ENCODE data around the gene RELL1.

The RELL1 gene

GRCh38 chr4:37667197-37668100, 18.7 kb downstream of the RELL1 start:
- no peak for FAIRE-seq
- no peak for DNase-seq (ENCODE audit: extremely low spot score, insufficient read length, low read depth)

DNA sequence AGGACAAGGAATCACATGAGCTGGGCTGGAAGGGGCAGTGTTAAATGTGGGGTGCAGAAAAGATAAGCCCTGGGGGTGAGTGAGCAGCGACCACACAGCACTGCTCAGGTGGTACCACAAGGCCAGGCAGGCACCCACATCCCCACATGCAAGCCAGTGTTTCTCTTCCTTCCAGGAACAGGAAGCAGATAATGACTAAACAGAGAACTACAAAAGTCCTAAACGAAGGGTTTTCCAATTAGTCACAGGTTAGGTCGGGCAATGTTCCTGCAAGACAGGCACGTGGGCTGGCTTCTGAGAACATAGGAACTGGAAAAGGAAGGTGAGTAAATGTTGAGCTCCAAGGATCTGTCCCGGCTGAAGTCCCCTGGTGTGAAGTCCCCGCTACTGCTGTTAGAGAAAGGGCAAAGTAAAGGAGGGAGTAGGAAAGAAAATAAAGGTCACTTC, 19.5 kb downstream of the RELL1 start:
- FAIRE-seq (no peak), DNase-seq (ENCODE audit: extremely low spot score, insufficient read length, low read depth) (no peak)

- FAIRE-seq = no peak
- no peak for DNase-seq (ENCODE audit: extremely low spot score, insufficient read length, low read depth)
These were observed 20.5 kb downstream of the RELL1 start for GRCh38 chr4:37665333-37666320.

DNA sequence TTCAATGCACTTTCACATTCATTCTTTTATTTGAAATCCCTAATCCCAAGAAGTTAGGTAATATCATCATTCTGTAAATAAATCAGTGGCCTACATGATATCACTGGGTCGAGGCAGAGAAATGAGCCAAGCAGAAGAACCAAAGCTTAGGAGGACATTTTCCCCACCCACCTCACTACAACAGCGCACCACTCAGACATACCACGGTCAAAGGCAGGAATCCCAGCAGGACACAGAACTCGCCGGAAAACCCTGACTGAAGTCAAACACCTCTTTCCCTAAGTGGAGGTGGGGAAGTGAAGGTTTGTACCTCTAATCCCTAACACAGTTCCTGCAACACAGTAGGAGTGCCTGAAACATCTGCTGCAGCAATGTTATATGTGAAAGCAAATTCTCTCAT, 21.5 kb downstream of the RELL1 start:
- no peak for DNase-seq (ENCODE audit: extremely low spot score, insufficient read length, low read depth)
- FAIRE-seq = no peak

- no peak for FAIRE-seq
- no peak for DNase-seq (ENCODE audit: extremely low spot score, insufficient read length, low read depth)
These were observed 22.6 kb downstream of the RELL1 start for GRCh38 chr4:37663552-37663951.

DNA sequence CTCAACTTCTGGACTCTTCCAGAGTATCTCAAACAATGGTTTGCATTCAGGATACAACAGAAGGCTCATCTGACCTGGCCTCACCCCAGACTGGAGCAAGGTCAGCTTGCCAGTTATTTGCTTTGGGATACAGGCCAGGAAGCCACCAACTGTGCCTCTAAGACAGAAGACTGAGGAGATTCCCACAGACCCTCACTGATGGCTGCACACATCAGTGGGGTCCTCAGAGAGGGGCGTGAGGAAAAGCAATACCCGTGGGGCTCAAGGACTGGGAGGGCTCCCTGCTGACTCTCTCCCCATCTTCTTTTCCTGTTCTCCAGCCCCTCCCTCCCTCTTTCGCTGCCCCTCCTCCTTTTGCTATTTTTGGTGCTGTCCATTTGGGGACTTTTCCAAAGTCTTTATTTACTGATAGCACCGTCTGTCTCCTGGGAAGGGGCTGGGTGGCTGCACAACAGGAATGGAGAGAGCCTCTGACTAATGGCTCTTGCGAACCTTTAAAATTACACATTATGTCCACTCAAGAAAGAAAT, 23.2 kb downstream of the RELL1 start:
- FAIRE-seq = no peak
- DNase-seq (ENCODE audit: extremely low spot score, insufficient read length, low read depth) = no peak

- DNase-seq (ENCODE audit: extremely low spot score, insufficient read length, low read depth) (no peak), FAIRE-seq (no peak)
These were observed 23.9 kb downstream of the RELL1 start for GRCh38 chr4:37662251-37662650.

GRCh38 chr4:37661772-37662171, 24.4 kb downstream of the RELL1 start:
- no peak for FAIRE-seq
- DNase-seq (ENCODE audit: extremely low spot score, insufficient read length, low read depth) = no peak

- FAIRE-seq (no peak), DNase-seq (ENCODE audit: extremely low spot score, insufficient read length, low read depth) (no peak)
These were observed 26.5 kb downstream of the RELL1 start for GRCh38 chr4:37659696-37660095.

- FAIRE-seq (no peak), DNase-seq (ENCODE audit: extremely low spot score, insufficient read length, low read depth) (no peak)
These were observed 29.5 kb downstream of the RELL1 start for GRCh38 chr4:37656649-37657048.

DNA sequence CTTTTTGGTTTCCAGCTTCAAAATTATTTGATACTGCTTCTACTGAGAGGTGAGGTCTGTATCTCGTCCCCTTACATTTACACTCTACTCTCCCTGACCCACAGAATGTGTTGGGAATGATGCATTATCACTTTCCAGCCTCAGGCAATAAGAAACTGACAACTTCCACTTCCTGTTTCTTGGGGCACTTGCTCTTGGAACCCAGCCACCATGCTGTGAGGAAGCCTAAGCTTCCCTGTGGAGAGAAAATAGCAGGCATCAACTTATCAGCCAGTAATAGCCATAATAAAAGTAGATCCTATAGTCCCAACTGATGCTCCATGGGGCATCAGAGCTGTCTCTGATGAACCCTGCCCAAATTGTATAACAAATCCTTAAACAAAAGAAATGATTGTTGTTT, 32.6 kb downstream of the RELL1 start:
- FAIRE-seq = no peak
- no peak for DNase-seq (ENCODE audit: extremely low spot score, insufficient read length, low read depth)

DNA sequence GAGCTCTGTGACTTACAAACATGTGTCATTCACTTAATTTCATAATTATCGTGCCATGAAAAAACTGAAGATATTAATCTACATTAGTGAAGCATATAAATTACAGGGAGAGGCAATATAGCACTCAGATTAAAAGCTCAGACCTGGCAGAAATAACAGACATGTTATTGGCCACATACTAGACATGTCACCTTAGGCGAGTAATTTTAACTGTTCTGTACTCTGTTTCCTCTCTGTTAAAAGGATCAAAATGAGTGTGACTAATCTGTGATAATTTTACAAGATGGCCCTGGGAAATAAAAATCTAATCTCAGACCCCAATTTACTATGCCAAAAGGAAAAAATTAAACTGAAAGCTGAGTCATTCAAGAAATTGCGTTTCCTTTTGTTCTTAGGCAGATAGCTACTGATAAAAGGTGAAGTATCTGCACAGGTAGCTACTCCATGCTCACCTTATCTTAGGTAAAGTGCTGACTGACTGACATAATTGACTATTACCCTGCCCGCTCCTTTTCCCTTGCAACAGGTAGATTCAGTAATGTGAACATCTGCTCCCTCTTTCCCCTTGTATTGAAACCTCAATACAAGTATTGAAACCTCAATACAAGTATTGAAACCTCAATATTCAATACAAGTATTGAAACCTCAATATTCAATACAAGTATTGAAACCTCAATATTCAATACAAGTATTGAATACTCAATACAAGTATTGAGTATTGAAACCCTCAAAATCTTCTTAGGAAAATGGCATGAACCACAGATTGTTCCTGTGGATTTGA, 33.2 kb downstream of the RELL1 start:
- DNase-seq (ENCODE audit: extremely low spot score, insufficient read length, low read depth) (no peak), FAIRE-seq (peak; percentile 31)

- FAIRE-seq (no peak), DNase-seq (ENCODE audit: extremely low spot score, insufficient read length, low read depth) (no peak)
These were observed 34.3 kb downstream of the RELL1 start for GRCh38 chr4:37651781-37652377.

- DNase-seq (ENCODE audit: extremely low spot score, insufficient read length, low read depth) (no peak), FAIRE-seq (no peak)
These were observed 35.7 kb downstream of the RELL1 start for GRCh38 chr4:37650481-37650880.

- DNase-seq (ENCODE audit: extremely low spot score, insufficient read length, low read depth) (no peak), FAIRE-seq (no peak)
These were observed 36.9 kb downstream of the RELL1 start for GRCh38 chr4:37649268-37649667.

DNA sequence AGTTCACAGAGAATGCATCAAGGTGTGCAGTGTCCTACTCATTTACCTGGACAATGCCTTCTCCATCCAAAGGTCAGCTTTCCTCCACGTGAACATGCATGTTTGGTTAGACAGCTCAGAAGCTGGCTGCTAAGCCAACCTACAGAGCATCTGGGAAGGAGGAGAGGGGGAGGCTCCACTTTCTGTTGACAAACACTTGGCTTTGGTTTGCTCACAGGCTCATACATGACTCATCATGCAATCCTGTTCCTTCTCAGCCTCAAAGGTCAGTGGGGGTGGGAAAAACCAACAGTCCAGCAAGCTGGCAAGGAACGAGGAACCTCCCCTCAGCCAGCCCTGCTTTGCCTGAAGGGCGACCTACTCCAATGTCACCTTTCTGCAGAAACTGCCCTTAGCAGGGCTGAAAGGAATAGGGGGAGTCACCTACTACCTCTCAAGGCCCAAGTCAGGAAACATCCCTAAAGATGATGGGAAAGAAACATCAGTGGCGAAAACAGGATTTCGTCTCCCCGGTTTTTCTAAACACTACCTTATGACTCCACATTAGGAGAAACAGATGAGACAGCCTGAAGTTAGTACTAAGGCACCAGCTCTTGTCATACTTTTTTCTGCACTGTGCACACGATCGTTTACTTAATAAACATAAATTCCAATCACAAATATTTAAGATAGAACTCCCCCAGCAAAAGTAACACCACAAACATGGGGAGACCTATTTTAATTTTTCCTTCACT, 37.9 kb downstream of the RELL1 start:
- FAIRE-seq = no peak

DNA sequence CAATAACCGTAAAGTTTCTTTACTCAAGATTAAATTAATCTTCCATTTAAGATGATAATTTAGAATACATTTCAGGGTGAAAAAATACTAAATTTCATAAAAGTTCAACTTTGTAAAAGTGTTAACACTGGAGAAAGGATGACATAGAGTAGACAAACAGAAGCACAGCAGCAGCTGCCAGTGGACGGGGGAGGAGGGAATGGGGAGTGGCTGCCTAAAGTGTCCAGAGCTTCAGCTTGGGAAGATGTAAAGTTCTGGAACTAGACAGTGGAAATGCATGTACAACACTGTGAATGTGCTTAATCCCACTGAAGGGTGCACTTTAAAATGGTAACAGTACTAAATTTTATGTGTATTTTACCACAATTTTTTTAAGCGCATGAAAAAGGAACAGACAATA, 39.9 kb downstream of the RELL1 start:
- DNase-seq (ENCODE audit: extremely low spot score, insufficient read length, low read depth) = no peak
- FAIRE-seq = no peak

More for the DNA sequence above, 37.9 kb downstream of the RELL1 start:
- no peak for DNase-seq (ENCODE audit: extremely low spot score, insufficient read length, low read depth)

- FAIRE-seq = no peak
- no peak for DNase-seq (ENCODE audit: extremely low spot score, insufficient read length, low read depth)
These were observed 40.4 kb downstream of the RELL1 start for GRCh38 chr4:37645736-37646135.

DNA sequence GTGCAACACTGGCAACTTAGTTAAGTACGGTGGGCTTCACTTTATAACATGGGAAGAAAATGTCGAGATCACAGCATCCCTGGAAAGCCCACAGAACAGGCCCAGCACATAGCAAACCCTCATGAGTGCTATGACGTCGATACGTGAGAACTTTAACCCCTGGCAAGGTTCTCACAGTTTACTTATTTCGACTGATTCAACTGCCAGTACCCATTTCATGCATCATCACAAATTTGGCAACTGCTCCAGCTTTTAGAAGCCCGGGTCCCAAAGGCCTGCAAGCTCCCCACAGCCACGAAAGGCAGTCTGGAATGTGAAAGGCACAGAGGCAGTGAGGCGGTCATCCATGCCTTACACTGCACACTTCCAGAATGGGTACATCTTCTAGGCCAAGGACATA, 41.2 kb downstream of the RELL1 start:
- DNase-seq (ENCODE audit: extremely low spot score, insufficient read length, low read depth) (no peak), FAIRE-seq (no peak)

Measured in GM18507 (cell line).